HG03442 (cell line): ENCODE data around the gene SERPINB7.

Experiments
- ATAC-seq: cut with Tn5 transposase; IDR thresholded peaks from one replicate; pipeline ENCODE4 v1.9.1; 2021; ENCODE audit warnings: mild to moderate bottlenecking, moderate library complexity; ENCODE audit not compliant: unreplicated experiment

Gene SERPINB7

GRCh38 chr18:63784787-63785452, 9.7 kb downstream of the SERPINB7 start:
- no peak for ATAC-seq

GRCh38 chr18:63787673-63788072, 12.5 kb downstream of the SERPINB7 start:
- no peak for ATAC-seq

- peak; percentile 90 for ATAC-seq
Measured at GRCh38 chr18:63788447-63789096, 13.4 kb downstream of the SERPINB7 start.

GRCh38 chr18:63789327-63789726, 14.1 kb downstream of the SERPINB7 start:
- no peak for ATAC-seq

GRCh38 chr18:63795606-63796005, 20.4 kb downstream of the SERPINB7 start:
- no peak for ATAC-seq

GRCh38 chr18:63799189-63799588, 24.0 kb downstream of the SERPINB7 start:
- ATAC-seq = no peak

GRCh38 chr18:63801343-63801742, 26.1 kb downstream of the SERPINB7 start:
- ATAC-seq = no peak

- ATAC-seq = no peak
Measured at GRCh38 chr18:63808125-63808524, 32.9 kb downstream of the SERPINB7 start.

- ATAC-seq = no peak
Measured at GRCh38 chr18:63817441-63818051, 42.3 kb downstream of the SERPINB7 start.

- ATAC-seq = no peak
Measured at GRCh38 chr18:63818212-63818611, 43.0 kb downstream of the SERPINB7 start.

- no peak for ATAC-seq
Measured at GRCh38 chr18:63819786-63820185, 44.6 kb downstream of the SERPINB7 start.

GRCh38 chr18:63820694-63821093, 45.5 kb downstream of the SERPINB7 start:
- no peak for ATAC-seq

GRCh38 chr18:63823516-63824219, 48.5 kb downstream of the SERPINB7 start:
- ATAC-seq = no peak

GRCh38 chr18:63824220-63824525, 49.0 kb downstream of the SERPINB7 start:
- no peak for ATAC-seq

- no peak for ATAC-seq
Measured at GRCh38 chr18:63828120-63828519, 52.9 kb downstream of the SERPINB7 start.

GRCh38 chr18:63828656-63829055, 53.4 kb downstream of the SERPINB7 start:
- no peak for ATAC-seq

GRCh38 chr18:63829886-63830285, 54.7 kb downstream of the SERPINB7 start:
- no peak for ATAC-seq

GRCh38 chr18:63831080-63831788, 56.0 kb downstream of the SERPINB7 start:
- peak; percentile 94 for ATAC-seq

- ATAC-seq = peak; percentile 65
Measured at GRCh38 chr18:63832470-63832869, 57.3 kb downstream of the SERPINB7 start.

- no peak for ATAC-seq
Measured at GRCh38 chr18:63834471-63835113, 59.4 kb downstream of the SERPINB7 start.

GRCh38 chr18:63836456-63836855, 61.2 kb downstream of the SERPINB7 start:
- no peak for ATAC-seq
